ENCODE data around the gene INTS11.

The INTS11 gene

GRCh38 chr1:1304331-1305299 lies 19.8 kb downstream of the INTS11 start:
- POLR2A ChIA-PET, result interaction anchor here (0.7 to 2.3 kb wide), 5 partner anchors 11 to 103 kb away, joined by 3 to 8 read pairs (median 5); partner anchors contain the start of genes AURKAIP1, CCNL2 and UBE2J2
- CTCF ChIA-PET, result interaction anchor here (0.6 kb wide), 1 partner anchor 14 kb away, joined by 3 read pairs; no protein-coding TSS in a partner anchor
- DNase-seq (ENCODE audit: extremely low spot score), result peak; percentile 57
- TF ChIP-seq L3MBTL2 (conservative IDR thresholded peaks at IDR 0.05) (peak; percentile 86), ARNT (IDR thresholded peaks at IDR 0.05) (no peak)

- DNase-seq (ENCODE audit: extremely low spot score), result no peak
- TF ChIP-seq ARNT (IDR thresholded peaks at IDR 0.05), result no peak
- no peak for TF ChIP-seq PKNOX1 (IDR thresholded peaks at IDR 0.05)
- no peak for TF ChIP-seq FOXM1 (IDR thresholded peaks at IDR 0.05; ENCODE audit: borderline replicate concordance)
- no peak for TF ChIP-seq ZNF384 (IDR thresholded peaks at IDR 0.05)
- TF ChIP-seq LEF1 (IDR thresholded peaks at IDR 0.05; ENCODE audit: borderline replicate concordance), result no peak
- no peak for TF ChIP-seq FOXK2 (IDR thresholded peaks at IDR 0.05)
- no peak for TF ChIP-seq HDGF (IDR thresholded peaks at IDR 0.05; ENCODE audit: borderline replicate concordance)
- no peak for TF ChIP-seq NFRKB (IDR thresholded peaks at IDR 0.05)
- TF ChIP-seq CTBP1 (IDR thresholded peaks at IDR 0.05; ENCODE audit: borderline replicate concordance), result no peak
- no peak for TF ChIP-seq L3MBTL2 (conservative IDR thresholded peaks at IDR 0.05)
- TF ChIP-seq ELF4 (IDR thresholded peaks at IDR 0.05), result no peak
- no peak for TF ChIP-seq SUZ12 (IDR thresholded peaks at IDR 0.05)
- no peak for TF ChIP-seq FOXA1 (IDR thresholded peaks at IDR 0.05)
- no peak for TF ChIP-seq TARDBP (IDR thresholded peaks at IDR 0.05)
- TF ChIP-seq BHLHE40 (IDR thresholded peaks at IDR 0.05; ENCODE audit: borderline replicate concordance), result no peak
- no peak for TF ChIP-seq SP1 (IDR thresholded peaks at IDR 0.05)
- POLR2A ChIA-PET, result interaction anchor here (2.3 kb wide), 1 partner anchor 12 kb away, joined by 8 read pairs; no protein-coding TSS in a partner anchor
- CTCF ChIA-PET, result interaction anchor here (0.6 kb wide), 1 partner anchor 13 kb away, joined by 3 read pairs; no protein-coding TSS in a partner anchor
These were observed 20.7 kb downstream of the INTS11 start for GRCh38 chr1:1303736-1304135.

GRCh38 chr1:1302951-1303509 lies 21.4 kb downstream of the INTS11 start:
- TF ChIP-seq NFRKB (IDR thresholded peaks at IDR 0.05) (no peak), BHLHE40 (IDR thresholded peaks at IDR 0.05; ENCODE audit: borderline replicate concordance) (no peak), ELF4 (IDR thresholded peaks at IDR 0.05) (no peak), PKNOX1 (IDR thresholded peaks at IDR 0.05) (no peak), FOXA1 (IDR thresholded peaks at IDR 0.05) (no peak), L3MBTL2 (conservative IDR thresholded peaks at IDR 0.05) (no peak), TARDBP (IDR thresholded peaks at IDR 0.05) (no peak), LEF1 (IDR thresholded peaks at IDR 0.05; ENCODE audit: borderline replicate concordance) (no peak)
- ChIA-PET CTCF (no interaction called here), POLR2A (no interaction called here)
- no peak for DNase-seq (ENCODE audit: extremely low spot score)

- ChIA-PET CTCF (interaction anchor here (0.6 kb wide), 1 partner anchor 10 kb away, joined by 3 read pairs; no protein-coding TSS in a partner anchor), POLR2A (no interaction called here)
- TF ChIP-seq ELF4 (IDR thresholded peaks at IDR 0.05) (no peak), FOXK2 (IDR thresholded peaks at IDR 0.05) (no peak), SUZ12 (IDR thresholded peaks at IDR 0.05) (no peak), ARNT (IDR thresholded peaks at IDR 0.05) (no peak), TARDBP (IDR thresholded peaks at IDR 0.05) (no peak), HDGF (IDR thresholded peaks at IDR 0.05; ENCODE audit: borderline replicate concordance) (no peak), FOXM1 (IDR thresholded peaks at IDR 0.05; ENCODE audit: borderline replicate concordance) (no peak), CTBP1 (IDR thresholded peaks at IDR 0.05; ENCODE audit: borderline replicate concordance) (no peak), SP1 (IDR thresholded peaks at IDR 0.05) (no peak)
- no peak for DNase-seq (ENCODE audit: extremely low spot score)
These were observed 22.4 kb downstream of the INTS11 start for GRCh38 chr1:1302006-1302430.

- no peak for TF ChIP-seq SP1 (IDR thresholded peaks at IDR 0.05)
- no peak for TF ChIP-seq NFRKB (IDR thresholded peaks at IDR 0.05)
- TF ChIP-seq HDGF (IDR thresholded peaks at IDR 0.05; ENCODE audit: borderline replicate concordance), result no peak
- TF ChIP-seq FOXA1 (IDR thresholded peaks at IDR 0.05), result no peak
- TF ChIP-seq FOXK2 (IDR thresholded peaks at IDR 0.05), result no peak
- no peak for TF ChIP-seq L3MBTL2 (conservative IDR thresholded peaks at IDR 0.05)
- no peak for TF ChIP-seq ELF4 (IDR thresholded peaks at IDR 0.05)
- TF ChIP-seq ZNF384 (IDR thresholded peaks at IDR 0.05), result no peak
- no peak for TF ChIP-seq PKNOX1 (IDR thresholded peaks at IDR 0.05)
- TF ChIP-seq ARNT (IDR thresholded peaks at IDR 0.05), result no peak
- TF ChIP-seq SUZ12 (IDR thresholded peaks at IDR 0.05), result no peak
- TF ChIP-seq CTBP1 (IDR thresholded peaks at IDR 0.05; ENCODE audit: borderline replicate concordance), result no peak
- ChIA-PET POLR2A (interaction anchor here (1.2 to 1.3 kb wide), 2 partner anchors 9 kb away, joined by 3 read pairs; no protein-coding TSS in a partner anchor), CTCF (interaction anchor here (0.6 to 1.0 kb wide), 5 partner anchors 8 to 213 kb away, joined by 3 to 5 read pairs (median 3); partner anchors contain the start of gene CCNL2)
- no peak for DNase-seq (ENCODE audit: extremely low spot score)
These were observed 24.1 kb downstream of the INTS11 start for GRCh38 chr1:1300352-1300739.

Data from HEK293T (cell line).